ENCODE results near the gene CUBN. TPM values are rescaled to one million over a fixed set of nuclear protein-coding genes. Genes with fewer than 3 reads are reported as not detected.

Gene CUBN
- total RNA-seq, 1 experiment from 2014 or later, result 0.46 TPM

- TF ChIP-seq ZNF281 (CRISPR knock-in tag; IDR thresholded peaks at IDR 0.05) (no peak), ATF6 (CRISPR knock-in tag; IDR thresholded peaks at IDR 0.05) (no peak), MAX (CRISPR knock-in tag; IDR thresholded peaks at IDR 0.05) (no peak), NFE2L1 (CRISPR knock-in tag; IDR thresholded peaks at IDR 0.05) (no peak), OVOL2 (CRISPR knock-in tag; IDR thresholded peaks at IDR 0.05; ENCODE audit: borderline replicate concordance) (no peak), ZNF219 (CRISPR knock-in tag; IDR thresholded peaks at IDR 0.05; ENCODE audit: borderline replicate concordance) (no peak)
Measured at GRCh38 chr10:16893664-16894063, 235.9 kb downstream of the CUBN start (continued).

DNA sequence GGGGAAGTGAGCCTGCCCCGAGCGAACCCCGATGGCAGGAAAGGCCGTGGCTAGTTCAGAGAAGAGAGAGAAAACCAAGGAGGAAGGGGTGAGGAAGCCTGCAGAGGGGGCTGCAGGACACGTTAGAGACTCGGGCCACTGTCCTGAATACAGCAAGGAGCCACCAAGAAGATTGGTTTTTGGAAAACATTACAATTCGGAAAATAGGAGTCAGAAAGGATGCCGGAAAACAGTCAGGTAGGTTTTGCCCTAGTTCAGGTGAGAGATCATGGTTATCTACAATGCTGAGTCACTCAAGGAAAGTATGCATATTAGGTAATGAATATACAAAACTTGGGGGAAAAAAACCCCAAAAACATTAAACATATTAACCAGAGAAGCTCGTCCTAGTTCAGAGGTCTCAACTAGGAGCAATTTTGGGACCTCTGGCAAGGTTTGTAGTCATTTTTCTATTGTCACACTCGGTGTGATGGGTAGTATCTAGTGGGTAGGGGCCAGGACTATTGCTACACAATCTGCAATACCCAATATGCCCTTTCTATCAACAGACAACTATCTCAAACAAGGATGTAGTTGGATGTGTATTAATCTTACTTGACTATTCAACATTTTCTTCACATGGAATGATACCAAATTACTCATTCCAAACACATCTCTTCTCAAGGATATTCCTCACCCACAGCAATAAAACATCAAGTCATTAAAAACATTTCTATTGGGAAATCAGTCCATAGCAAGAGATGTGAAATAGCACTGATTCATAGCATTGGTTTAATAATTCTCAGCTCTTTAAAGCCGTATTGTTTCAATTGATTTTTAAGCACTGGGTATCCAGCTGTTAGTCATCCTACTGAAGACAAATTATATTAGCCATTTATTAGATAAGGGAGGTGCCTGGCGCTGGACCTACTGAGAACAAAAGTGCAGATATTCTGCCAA is 238.0 kb downstream of the CUBN start:
- Mint-ChIP-seq H3K36me3 (no peaks in the 10 kb centered on the region), H3K27ac (peak overlapping the region; percentile 89), H3K9me3 (0 out of 2 replicates have a peak, but pooled peaks cover 3% of the 10 kb centered on the region), H3K4me3 (peak overlapping the region; percentile 47), H3K27me3 (ENCODE audit: low read depth) (no peaks in the 10 kb centered on the region; the same call in 1 of the 2 replicates), H3K4me1 (peaks cover 12% of the 10 kb centered on the region)
- POLR2A ChIA-PET, result interaction anchor here (0.7 to 1.2 kb wide), 3 partner anchors 9 to 322 kb away, joined by 3 to 4 read pairs (median 3); no protein-coding TSS in a partner anchor
- CTCF ChIA-PET, result interaction anchor here (0.6 to 1.4 kb wide), 5 partner anchors 8 to 365 kb away, joined by 3 to 4 read pairs (median 3); no protein-coding TSS in a partner anchor
- DNase-seq (ENCODE audit: low spot score), result peak; percentile 65
- peak; percentile 97 for ATAC-seq
- TF ChIP-seq, protein P1, sequence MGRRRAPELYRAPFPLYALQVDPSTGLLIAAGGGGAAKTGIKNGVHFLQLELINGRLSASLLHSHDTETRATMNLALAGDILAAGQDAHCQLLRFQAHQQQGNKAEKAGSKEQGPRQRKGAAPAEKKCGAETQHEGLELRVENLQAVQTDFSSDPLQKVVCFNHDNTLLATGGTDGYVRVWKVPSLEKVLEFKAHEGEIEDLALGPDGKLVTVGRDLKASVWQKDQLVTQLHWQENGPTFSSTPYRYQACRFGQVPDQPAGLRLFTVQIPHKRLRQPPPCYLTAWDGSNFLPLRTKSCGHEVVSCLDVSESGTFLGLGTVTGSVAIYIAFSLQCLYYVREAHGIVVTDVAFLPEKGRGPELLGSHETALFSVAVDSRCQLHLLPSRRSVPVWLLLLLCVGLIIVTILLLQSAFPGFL (CRISPR knock-in tag; IDR thresholded peaks at IDR 0.05; ENCODE audit: borderline replicate concordance), result no peak
- no peak for TF ChIP-seq MXD4 (CRISPR knock-in tag; IDR thresholded peaks at IDR 0.05; ENCODE audit: borderline replicate concordance)
- TF ChIP-seq ZNF423 (CRISPR knock-in tag; IDR thresholded peaks at IDR 0.05), result no peak
- TF ChIP-seq, protein P2, sequence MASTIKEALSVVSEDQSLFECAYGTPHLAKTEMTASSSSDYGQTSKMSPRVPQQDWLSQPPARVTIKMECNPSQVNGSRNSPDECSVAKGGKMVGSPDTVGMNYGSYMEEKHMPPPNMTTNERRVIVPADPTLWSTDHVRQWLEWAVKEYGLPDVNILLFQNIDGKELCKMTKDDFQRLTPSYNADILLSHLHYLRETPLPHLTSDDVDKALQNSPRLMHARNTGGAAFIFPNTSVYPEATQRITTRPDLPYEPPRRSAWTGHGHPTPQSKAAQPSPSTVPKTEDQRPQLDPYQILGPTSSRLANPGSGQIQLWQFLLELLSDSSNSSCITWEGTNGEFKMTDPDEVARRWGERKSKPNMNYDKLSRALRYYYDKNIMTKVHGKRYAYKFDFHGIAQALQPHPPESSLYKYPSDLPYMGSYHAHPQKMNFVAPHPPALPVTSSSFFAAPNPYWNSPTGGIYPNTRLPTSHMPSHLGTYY (CRISPR knock-in tag; IDR thresholded peaks at IDR 0.05), result peak; percentile 90; the same call in 1 of the 2 replicates
- TF ChIP-seq, protein P3, sequence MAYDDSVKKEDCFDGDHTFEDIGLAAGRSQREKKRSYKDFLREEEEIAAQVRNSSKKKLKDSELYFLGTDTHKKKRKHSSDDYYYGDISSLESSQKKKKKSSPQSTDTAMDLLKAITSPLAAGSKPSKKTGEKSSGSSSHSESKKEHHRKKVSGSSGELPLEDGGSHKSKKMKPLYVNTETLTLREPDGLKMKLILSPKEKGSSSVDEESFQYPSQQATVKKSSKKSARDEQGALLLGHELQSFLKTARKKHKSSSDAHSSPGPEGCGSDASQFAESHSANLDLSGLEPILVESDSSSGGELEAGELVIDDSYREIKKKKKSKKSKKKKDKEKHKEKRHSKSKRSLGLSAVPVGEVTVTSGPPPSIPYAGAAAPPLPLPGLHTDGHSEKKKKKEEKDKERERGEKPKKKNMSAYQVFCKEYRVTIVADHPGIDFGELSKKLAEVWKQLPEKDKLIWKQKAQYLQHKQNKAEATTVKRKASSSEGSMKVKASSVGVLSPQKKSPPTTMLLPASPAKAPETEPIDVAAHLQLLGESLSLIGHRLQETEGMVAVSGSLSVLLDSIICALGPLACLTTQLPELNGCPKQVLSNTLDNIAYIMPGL (CRISPR knock-in tag; IDR thresholded peaks at IDR 0.05), result no peak
- TF ChIP-seq, protein P4, sequence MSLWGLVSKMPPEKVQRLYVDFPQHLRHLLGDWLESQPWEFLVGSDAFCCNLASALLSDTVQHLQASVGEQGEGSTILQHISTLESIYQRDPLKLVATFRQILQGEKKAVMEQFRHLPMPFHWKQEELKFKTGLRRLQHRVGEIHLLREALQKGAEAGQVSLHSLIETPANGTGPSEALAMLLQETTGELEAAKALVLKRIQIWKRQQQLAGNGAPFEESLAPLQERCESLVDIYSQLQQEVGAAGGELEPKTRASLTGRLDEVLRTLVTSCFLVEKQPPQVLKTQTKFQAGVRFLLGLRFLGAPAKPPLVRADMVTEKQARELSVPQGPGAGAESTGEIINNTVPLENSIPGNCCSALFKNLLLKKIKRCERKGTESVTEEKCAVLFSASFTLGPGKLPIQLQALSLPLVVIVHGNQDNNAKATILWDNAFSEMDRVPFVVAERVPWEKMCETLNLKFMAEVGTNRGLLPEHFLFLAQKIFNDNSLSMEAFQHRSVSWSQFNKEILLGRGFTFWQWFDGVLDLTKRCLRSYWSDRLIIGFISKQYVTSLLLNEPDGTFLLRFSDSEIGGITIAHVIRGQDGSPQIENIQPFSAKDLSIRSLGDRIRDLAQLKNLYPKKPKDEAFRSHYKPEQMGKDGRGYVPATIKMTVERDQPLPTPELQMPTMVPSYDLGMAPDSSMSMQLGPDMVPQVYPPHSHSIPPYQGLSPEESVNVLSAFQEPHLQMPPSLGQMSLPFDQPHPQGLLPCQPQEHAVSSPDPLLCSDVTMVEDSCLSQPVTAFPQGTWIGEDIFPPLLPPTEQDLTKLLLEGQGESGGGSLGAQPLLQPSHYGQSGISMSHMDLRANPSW (CRISPR knock-in tag; conservative IDR thresholded peaks at IDR 0.05; ENCODE audit: low read depth), result no peak
- 0 out of 2 replicates have a peak, but pooled peaks have one; percentile 43 for TF ChIP-seq NFE2L1 (CRISPR knock-in tag; IDR thresholded peaks at IDR 0.05)
- TF ChIP-seq, protein P5, sequence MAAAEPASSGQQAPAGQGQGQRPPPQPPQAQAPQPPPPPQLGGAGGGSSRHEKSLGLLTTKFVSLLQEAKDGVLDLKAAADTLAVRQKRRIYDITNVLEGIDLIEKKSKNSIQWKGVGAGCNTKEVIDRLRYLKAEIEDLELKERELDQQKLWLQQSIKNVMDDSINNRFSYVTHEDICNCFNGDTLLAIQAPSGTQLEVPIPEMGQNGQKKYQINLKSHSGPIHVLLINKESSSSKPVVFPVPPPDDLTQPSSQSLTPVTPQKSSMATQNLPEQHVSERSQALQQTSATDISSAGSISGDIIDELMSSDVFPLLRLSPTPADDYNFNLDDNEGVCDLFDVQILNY (CRISPR knock-in tag; IDR thresholded peaks at IDR 0.05), result no peak
- TF ChIP-seq JAZF1 (CRISPR knock-in tag; IDR thresholded peaks at IDR 0.05), result no peak
- peak; percentile 77; the same call in 1 of the 2 replicates for TF ChIP-seq PRRX2 (CRISPR knock-in tag; IDR thresholded peaks at IDR 0.05)
- no peak for TF ChIP-seq ZNF263 (CRISPR knock-in tag; IDR thresholded peaks at IDR 0.05; ENCODE audit: low read depth)
- TF ChIP-seq, protein P6, sequence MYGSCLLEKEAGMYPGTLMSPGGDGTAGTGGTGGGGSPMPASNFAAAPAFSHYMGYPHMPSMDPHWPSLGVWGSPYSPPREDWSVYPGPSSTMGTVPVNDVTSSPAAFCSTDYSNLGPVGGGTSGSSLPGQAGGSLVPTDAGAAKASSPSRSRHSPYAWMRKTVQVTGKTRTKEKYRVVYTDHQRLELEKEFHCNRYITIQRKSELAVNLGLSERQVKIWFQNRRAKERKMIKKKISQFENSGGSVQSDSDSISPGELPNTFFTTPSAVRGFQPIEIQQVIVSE (CRISPR knock-in tag; IDR thresholded peaks at IDR 0.05; ENCODE audit: borderline replicate concordance), result peak; percentile 45; the same call in 1 of the 2 replicates
- TF ChIP-seq ZNF671 (CRISPR knock-in tag; IDR thresholded peaks at IDR 0.05), result peak; percentile 93

Measured in WTC11 (cell line).